SK-N-SH (cell line): ENCODE results near the gene LBX1.

Experiments used
- MXI1 ChIP-seq: IDR thresholded peaks from 2 replicates; pipeline ENCODE4 v1.6.1; 2012; ENCODE audit warnings: mild to moderate bottlenecking, low read depth, low read length, improper control_type of control experiment
- TF ChIP-seq, protein P1 (sequence below): IDR thresholded peaks from 2 replicates; pipeline ENCODE4 v1.4.0; 2012; ENCODE audit warnings: low read depth

- TF ChIP-seq, protein P1, sequence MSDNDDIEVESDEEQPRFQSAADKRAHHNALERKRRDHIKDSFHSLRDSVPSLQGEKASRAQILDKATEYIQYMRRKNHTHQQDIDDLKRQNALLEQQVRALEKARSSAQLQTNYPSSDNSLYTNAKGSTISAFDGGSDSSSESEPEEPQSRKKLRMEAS: no peak
- no peak for TF ChIP-seq MXI1
These were observed 27.1 kb upstream of the LBX1 start for GRCh38 chr10:101256387-101256786.
